GM20431 (cell line): Measurements from ENCODE around the gene CBX8.

Experiments used
- in situ Hi-C: fragments of 300-500 bp; cut with MseI, MboI; formaldehyde crosslinking; loops from one replicate; pipeline ENCODE4 v1.15.0; 2020; ENCODE audit warnings: low sequenced_read_pairs; ENCODE audit not compliant: unreplicated experiment

The CBX8 gene

GRCh38 chr17:79743614-79744013 is 53.3 kb downstream of the CBX8 start:
- in situ Hi-C loops, result no loop called here

- in situ Hi-C loops, result no loop called here
Measured at GRCh38 chr17:79742951-79743476, 53.9 kb downstream of the CBX8 start.

DNA sequence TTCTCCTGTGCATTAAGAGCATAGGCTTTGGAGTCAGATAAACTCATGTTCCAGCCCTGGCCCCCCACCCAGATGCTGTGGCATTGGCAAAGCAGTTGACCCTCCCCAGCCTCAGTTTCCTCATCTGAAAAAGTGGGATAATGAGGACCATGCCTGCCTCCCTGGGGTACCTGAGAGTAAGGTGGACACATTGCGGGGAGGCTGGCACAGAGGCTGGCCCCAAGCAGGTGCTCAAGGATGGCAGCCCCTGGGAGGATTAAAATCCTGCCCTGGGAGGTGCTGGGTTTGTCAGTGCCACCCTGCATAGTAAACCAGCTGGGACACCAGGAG is 54.3 kb downstream of the CBX8 start:
- in situ Hi-C loops, result no loop called here
